Large intestine (tissue), 3 donors: ENCODE data around the gene NACC1. TPM values are rescaled to one million over a fixed set of nuclear protein-coding genes. Genes with fewer than 3 reads are reported as not detected.

Experiments used
- DNase-seq, 2 donors: peaks; one replicate each; pipeline versions ENCODE4 v3.0.0 to v3.0.0-alpha.2; 2013
- H3K27ac ChIP-seq: one replicate; pipeline ENCODE4 v1.5.1; 2013; ENCODE audit warnings: low read length
- H3K27me3 ChIP-seq: 2 replicates; pipeline ENCODE4 v1.6.1; 2013; ENCODE audit warnings: low read length; ENCODE audit not compliant: control insufficient read depth, insufficient read depth
- H3K36me3 ChIP-seq: 2 replicates; pipeline ENCODE4 v1.6.1; 2013; ENCODE audit warnings: low read length; ENCODE audit not compliant: control insufficient read depth, insufficient read depth
- H3K4me1 ChIP-seq: one replicate; pipeline ENCODE4 v1.6.1; 2013; ENCODE audit warnings: low read length; ENCODE audit not compliant: control insufficient read depth, insufficient read depth
- H3K4me3 ChIP-seq: one replicate; pipeline ENCODE4 v1.5.1; 2013; ENCODE audit warnings: low read length
- H3K9me3 ChIP-seq: one replicate; pipeline ENCODE4 v1.6.1; 2013; ENCODE audit warnings: mild to moderate bottlenecking, low read depth, low read length, moderate library complexity; ENCODE audit not compliant: control insufficient read depth
- WGBS: methylation state at CpG from one replicate; pipeline ENCODE4 v1.1.5; 2013; ENCODE audit warnings: low lambda C conversion rate; ENCODE audit not compliant: insufficient coverage; 5-methylcytosine and 5-hydroxymethylcytosine counted together
- polyA plus RNA-seq: library from polyadenylated mRNA; unstranded; fragments of 120-200 nt; gene quantifications from one replicate; pipeline ENCODE4 v1.2.1, GENCODE V29; 2013

The NACC1 gene
- polyA plus RNA-seq, 1 donor, result 19.4 TPM

- no peak overlapping the region for H3K4me3 ChIP-seq
- no peaks in the 10 kb centered on the region for H3K27me3 ChIP-seq
- H3K36me3 ChIP-seq, result peaks cover 10% of the 10 kb centered on the region
- DNase-seq, result no peak
- H3K4me1 ChIP-seq, result peaks cover 17% of the 10 kb centered on the region
- no peaks in the 10 kb centered on the region for H3K9me3 ChIP-seq
- no peak overlapping the region for H3K27ac ChIP-seq
- WGBS, result no CpG with 5 or more reads among the region's 18 CpGs
Measured at GRCh38 chr19:13121551-13122274, 3.6 kb downstream of the NACC1 start.

- Histone ChIP-seq H3K4me3 (no peak overlapping the region), H3K4me1 (peaks cover 17% of the 10 kb centered on the region), H3K27ac (no peak overlapping the region), H3K27me3 (no peaks in the 10 kb centered on the region), H3K9me3 (no peaks in the 10 kb centered on the region), H3K36me3 (peaks cover 10% of the 10 kb centered on the region)
- 80% methylated on average over 1 of the region's 13 CpGs for WGBS
- peak in 1 of 2 donors; percentile 43 for DNase-seq
Measured at GRCh38 chr19:13122275-13122878, 4.3 kb downstream of the NACC1 start.

DNA sequence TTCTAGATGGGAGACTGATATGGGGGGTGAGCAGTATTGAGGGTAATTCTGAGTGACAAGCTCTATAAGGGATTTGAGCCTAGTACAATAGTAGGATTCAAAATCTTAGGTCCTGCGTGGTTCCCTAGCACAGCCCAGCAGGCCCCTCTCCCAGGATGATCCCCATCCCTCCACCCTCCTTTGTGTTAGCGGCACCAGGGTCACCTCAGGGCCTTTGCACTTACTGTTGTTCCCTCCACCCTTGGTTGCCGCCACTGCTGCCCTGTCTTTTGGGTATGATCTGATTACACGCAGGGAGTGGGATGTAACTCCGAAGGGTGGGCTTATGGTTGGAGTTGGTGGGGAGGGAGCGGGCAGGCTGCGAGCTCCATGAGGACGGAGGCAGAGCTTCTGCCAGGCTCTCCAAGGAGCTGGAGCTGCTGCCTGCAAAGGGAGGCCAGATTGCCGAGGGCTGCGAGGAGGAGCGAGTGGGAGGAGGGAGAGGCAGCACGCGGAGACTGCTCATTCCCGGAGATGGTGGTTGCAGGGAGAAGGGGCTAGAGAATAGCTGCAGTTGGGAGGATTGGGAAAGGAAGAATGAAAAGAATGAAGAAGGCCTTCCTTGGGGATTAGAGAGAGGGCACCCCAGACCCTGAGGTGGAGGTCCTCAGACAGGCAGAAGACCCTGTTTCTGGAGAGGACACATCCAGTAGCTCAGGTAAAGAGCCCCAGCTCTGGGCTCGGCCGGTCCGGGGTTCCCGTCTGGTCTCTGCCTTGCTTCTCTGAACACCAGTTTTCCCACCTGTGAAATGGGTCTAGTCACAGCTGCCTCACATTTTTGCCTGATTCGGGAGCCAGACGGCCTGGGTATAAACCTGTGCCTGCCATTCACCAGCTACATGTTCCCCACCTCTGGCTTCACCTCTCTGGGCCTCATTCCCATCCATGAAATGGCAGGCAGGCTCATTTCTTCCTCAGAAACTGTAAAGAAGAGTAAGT, 5.2 kb downstream of the NACC1 start:
- no peaks in the 10 kb centered on the region for H3K27me3 ChIP-seq
- DNase-seq, result no peak
- WGBS, result 89% methylated on average over 5 of the region's 20 CpGs
- peaks cover 10% of the 10 kb centered on the region for H3K36me3 ChIP-seq
- no peaks in the 10 kb centered on the region for H3K9me3 ChIP-seq
- H3K27ac ChIP-seq, result no peak overlapping the region
- H3K4me3 ChIP-seq, result no peak overlapping the region
- H3K4me1 ChIP-seq, result peaks cover 17% of the 10 kb centered on the region

GRCh38 chr19:13127051-13127450, 9.0 kb downstream of the NACC1 start:
- no peak overlapping the region for H3K27ac ChIP-seq
- DNase-seq, result no peak
- peaks cover 5% of the 10 kb centered on the region for H3K36me3 ChIP-seq
- 86% methylated on average over 1 of the region's 9 CpGs for WGBS
- no peaks in the 10 kb centered on the region for H3K9me3 ChIP-seq
- H3K4me3 ChIP-seq, result no peak overlapping the region
- no peaks in the 10 kb centered on the region for H3K27me3 ChIP-seq
- H3K4me1 ChIP-seq, result peaks cover 5% of the 10 kb centered on the region

DNA sequence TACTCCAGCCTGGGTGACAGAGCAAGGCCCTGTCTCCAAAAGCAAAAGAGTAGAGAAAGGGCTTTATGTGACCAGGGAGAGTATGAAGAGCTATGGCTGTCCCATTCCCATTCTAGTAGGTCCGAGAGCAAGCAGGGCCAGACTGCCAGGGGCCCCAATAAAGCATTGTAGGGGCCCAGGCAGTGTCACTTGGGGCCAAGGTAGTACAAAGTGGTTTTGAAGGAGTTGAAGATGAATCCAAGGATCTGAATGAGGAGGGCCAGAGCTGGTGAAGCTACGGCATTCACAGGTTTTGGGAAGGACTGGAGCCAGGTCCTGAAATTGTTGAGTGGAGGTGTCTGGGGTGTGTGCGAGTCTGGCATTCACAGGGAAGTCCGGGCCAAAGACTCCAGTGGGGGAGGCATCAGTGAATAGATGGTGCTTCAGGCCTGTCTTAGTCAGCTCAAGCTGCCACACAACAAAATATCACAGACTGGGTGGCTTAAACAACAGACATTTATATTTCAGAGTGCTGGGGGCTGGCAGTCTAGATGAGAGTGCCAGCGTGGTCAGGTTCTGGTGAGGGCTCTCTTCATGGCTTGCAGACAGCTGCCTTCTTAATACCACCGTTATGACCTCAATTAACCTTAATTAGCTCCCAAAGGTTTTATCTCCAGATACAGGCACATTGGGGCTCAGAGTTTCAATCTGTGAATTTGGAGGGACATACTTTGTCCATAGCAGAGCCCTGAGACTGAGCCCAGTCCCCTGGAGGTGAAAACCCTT, 9.9 kb downstream of the NACC1 start:
- H3K27me3 ChIP-seq, result no peaks in the 10 kb centered on the region
- peaks cover 5% of the 10 kb centered on the region for H3K36me3 ChIP-seq
- no peaks in the 10 kb centered on the region for H3K9me3 ChIP-seq
- H3K4me3 ChIP-seq, result no peak overlapping the region
- H3K4me1 ChIP-seq, result no peaks in the 10 kb centered on the region
- H3K27ac ChIP-seq, result no peak overlapping the region
- no CpG with 5 or more reads among the region's 6 CpGs for WGBS
- no peak for DNase-seq

- Histone ChIP-seq H3K27ac (no peak overlapping the region), H3K4me3 (no peak overlapping the region), H3K27me3 (no peaks in the 10 kb centered on the region), H3K36me3 (peaks cover 5% of the 10 kb centered on the region), H3K9me3 (no peaks in the 10 kb centered on the region), H3K4me1 (no peaks in the 10 kb centered on the region)
- no CpG with 5 or more reads among the region's 1 CpG for WGBS
- DNase-seq, result no peak
Measured at GRCh38 chr19:13128583-13128982, 10.5 kb downstream of the NACC1 start.

GRCh38 chr19:13129384-13129783, 11.3 kb downstream of the NACC1 start:
- no peak overlapping the region for H3K4me3 ChIP-seq
- WGBS, result no CpG with 5 or more reads among the region's 9 CpGs
- H3K36me3 ChIP-seq, result peaks cover 5% of the 10 kb centered on the region
- H3K27me3 ChIP-seq, result no peaks in the 10 kb centered on the region
- H3K9me3 ChIP-seq, result no peaks in the 10 kb centered on the region
- H3K4me1 ChIP-seq, result no peaks in the 10 kb centered on the region
- no peak for DNase-seq
- H3K27ac ChIP-seq, result no peak overlapping the region

GRCh38 chr19:13130886-13131490, 12.9 kb downstream of the NACC1 start:
- H3K27ac ChIP-seq, result no peak overlapping the region
- H3K9me3 ChIP-seq, result no peaks in the 10 kb centered on the region
- H3K27me3 ChIP-seq, result no peaks in the 10 kb centered on the region
- WGBS, result no CpG with 5 or more reads among the region's 3 CpGs
- H3K4me3 ChIP-seq, result no peak overlapping the region
- H3K36me3 ChIP-seq, result peaks cover 10% of the 10 kb centered on the region
- DNase-seq, result peak; percentile 17 to 38
- no peaks in the 10 kb centered on the region for H3K4me1 ChIP-seq

DNA sequence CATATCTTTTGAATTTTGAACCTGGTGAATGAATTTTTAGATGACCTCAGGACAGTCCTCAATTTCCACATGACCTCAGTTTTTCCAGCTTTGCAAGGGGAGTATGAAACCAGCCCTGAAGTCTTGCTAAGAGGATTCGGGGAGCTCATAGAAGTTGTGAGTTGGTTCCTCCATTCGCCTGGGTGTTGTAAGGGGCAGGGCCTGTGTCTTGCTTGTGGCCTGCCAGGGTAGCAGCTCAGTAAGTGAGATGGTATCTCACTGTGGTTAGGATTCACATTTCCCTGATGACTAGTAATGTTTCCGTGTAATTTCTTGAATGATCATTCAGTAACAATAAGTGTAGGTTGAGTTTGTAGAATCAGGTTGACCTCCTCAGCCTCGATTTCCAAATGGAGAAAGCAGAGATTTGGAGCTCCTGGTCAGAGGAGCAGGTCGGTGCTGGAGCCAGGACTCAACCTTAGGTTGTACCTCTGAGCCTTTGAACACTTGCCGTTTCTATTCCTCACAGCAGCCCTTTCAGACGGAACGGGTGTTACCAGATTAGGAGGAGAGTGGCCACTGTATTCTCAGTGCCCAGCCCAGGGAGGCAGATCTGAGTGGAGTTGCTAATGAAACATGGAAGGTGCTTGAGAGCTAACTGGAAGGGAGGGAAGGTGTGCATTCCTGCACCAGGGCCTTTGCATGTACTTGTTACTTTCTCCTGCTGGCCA, 14.6 kb downstream of the NACC1 start:
- H3K4me1 ChIP-seq, result no peaks in the 10 kb centered on the region
- no peak for DNase-seq
- H3K27ac ChIP-seq, result no peak overlapping the region
- WGBS, result 75% methylated on average over 1 of the region's 8 CpGs
- no peaks in the 10 kb centered on the region for H3K27me3 ChIP-seq
- H3K9me3 ChIP-seq, result no peaks in the 10 kb centered on the region
- H3K36me3 ChIP-seq, result peaks cover 23% of the 10 kb centered on the region
- H3K4me3 ChIP-seq, result no peak overlapping the region
